ENCODE data around the gene ANXA4.
"Not testable (repeated sequence)": the region's sequence is repeated elsewhere in the genome, so short reads cannot be mapped to it uniquely, and the experiment has no call there.

Gene ANXA4

DNA sequence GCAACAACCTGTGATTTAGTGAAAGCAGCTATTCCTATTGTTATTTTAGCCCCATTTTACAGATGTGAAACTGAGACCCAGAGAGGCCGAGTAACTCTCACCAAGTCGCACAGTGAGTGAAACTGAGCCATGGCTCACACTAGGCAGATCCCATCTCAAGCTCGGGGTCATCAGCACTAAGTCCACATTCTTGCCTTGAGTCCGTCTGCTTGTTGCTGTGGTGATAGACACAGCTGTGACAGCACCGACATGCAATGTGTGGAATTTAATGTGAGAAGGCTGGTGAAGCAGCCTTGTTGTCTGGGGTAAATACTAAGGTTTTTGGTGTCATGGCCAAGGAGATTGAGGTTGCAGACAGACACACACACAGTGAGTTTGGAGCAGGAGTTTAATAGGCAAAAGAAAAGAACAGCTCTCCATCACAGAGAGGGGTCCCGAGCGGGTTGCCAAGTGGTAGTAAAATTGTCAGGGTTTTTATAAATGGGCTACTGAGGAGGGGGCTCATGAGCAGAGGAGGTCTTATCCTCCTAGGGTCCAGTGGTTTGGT lies 47.3 kb downstream of the ANXA4 start:
- H3K9ac ChIP-seq (ENCODE audit: low read depth, low read length) = no peak overlapping the region
- H3K9me3 ChIP-seq (ENCODE audit: control insufficient read depth, insufficient read depth, low read length) = no peaks in the 10 kb centered on the region
- no peaks in the 10 kb centered on the region for H3K27me3 ChIP-seq (ENCODE audit: control insufficient read depth, insufficient read depth, low read length)

DNA sequence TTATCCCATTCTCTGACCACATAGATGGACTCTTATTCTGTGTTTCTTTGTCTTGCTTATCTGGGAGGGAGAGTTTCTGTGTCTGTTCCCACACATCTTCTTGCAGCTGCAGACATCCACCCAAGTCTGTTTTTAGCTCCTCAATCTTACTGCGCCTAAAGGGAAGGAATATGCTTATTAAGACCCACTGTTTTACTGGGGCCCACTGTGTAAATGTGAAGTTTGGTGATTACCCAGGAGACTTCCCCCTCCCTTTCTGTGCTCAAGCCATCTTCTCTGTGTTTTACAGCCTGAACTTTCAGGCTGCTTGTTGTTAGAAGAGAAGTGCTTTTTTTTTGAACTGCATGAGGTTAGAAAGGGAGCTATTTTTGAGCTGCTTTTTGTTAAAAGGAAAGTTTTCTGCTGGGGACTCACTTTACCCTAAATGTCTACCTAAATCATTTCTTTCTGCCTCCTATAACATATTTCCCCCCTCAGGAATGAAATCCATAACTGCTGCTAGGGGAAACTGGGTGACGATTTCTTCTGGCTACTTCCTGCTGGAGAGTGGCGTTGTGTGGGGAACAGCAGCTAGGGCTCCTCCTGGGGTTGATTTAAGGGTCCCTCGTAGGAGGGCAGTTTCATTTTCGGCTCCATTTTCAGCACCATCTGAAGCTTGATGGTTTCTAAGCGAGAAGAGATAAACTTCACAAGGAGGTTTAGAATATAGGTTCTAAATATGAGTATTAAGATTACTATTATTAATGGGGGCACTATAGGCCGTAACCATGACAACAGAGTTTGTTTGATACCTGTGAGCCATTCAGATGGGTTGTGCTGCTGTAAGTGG lies 48.1 kb downstream of the ANXA4 start:
- no peak overlapping the region for H3K4me3 ChIP-seq (ENCODE audit: low read depth, low read length)
- no peak overlapping the region for H3K9ac ChIP-seq (ENCODE audit: low read depth, low read length)
- no peaks in the 10 kb centered on the region for H3K9me3 ChIP-seq (ENCODE audit: control insufficient read depth, insufficient read depth, low read length)
- H3K36me3 ChIP-seq (ENCODE audit: control insufficient read depth, insufficient read depth, low read length) = no peaks in the 10 kb centered on the region
- H3K27me3 ChIP-seq (ENCODE audit: control insufficient read depth, insufficient read depth, low read length) = no peaks in the 10 kb centered on the region
- H3K4me1 ChIP-seq (ENCODE audit: control insufficient read depth, insufficient read depth, low read length) = peaks cover 15% of the 10 kb centered on the region

More for the DNA sequence above, 47.3 kb downstream of the ANXA4 start:
- no peak overlapping the region for H3K4me3 ChIP-seq (ENCODE audit: low read depth, low read length)
- no peaks in the 10 kb centered on the region for H3K36me3 ChIP-seq (ENCODE audit: control insufficient read depth, insufficient read depth, low read length)
- H3K4me1 ChIP-seq (ENCODE audit: control insufficient read depth, insufficient read depth, low read length) = peaks cover 15% of the 10 kb centered on the region

DNA sequence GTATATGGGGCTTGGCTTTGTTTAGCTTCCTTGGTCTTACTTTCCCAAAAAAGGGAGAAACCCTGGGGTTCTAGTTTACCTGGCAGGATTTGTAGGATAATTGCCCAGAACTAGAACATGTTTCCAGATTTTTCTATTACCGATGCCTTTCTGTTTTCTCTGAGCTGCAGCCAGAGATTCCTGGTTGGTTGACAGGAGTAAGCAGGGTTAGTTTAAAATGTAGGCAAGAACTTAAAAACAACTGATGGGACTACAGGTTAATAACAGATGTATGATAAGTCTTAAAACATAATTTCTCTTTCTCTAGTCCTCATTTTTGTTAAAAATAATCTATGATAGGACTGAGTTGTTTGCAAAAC lies 48.6 kb downstream of the ANXA4 start:
- no peak overlapping the region for H3K9ac ChIP-seq (ENCODE audit: low read depth, low read length)
- no peak overlapping the region for H3K4me3 ChIP-seq (ENCODE audit: low read depth, low read length)

DNA sequence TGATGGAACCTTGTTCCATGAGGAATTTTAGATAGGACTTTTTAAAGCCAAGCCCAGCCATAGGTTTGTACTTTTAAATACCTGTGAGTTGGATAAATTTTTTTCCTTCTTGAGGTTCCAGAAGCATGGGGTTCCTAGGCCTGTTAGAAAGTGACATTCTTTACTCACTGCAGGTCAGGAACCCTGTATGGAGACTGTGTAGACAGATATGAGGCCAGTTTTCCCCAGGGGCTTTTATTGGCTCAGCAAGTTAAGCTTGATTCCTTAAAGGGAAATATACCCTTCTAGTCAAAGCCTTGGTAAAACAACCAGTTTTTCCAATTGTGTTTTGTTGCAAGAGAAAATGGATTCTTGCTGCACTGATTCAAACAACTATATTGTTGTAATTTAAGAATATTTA lies 49.1 kb downstream of the ANXA4 start:
- Histone ChIP-seq H3K9me3 (ENCODE audit: control insufficient read depth, insufficient read depth, low read length) (no peaks in the 10 kb centered on the region), H3K4me3 (ENCODE audit: low read depth, low read length) (no peak overlapping the region), H3K36me3 (ENCODE audit: control insufficient read depth, insufficient read depth, low read length) (no peaks in the 10 kb centered on the region), H3K4me1 (ENCODE audit: control insufficient read depth, insufficient read depth, low read length) (peaks cover 15% of the 10 kb centered on the region), H3K9ac (ENCODE audit: low read depth, low read length) (no peak overlapping the region), H3K27me3 (ENCODE audit: control insufficient read depth, insufficient read depth, low read length) (no peaks in the 10 kb centered on the region)

More for the DNA sequence above, 48.6 kb downstream of the ANXA4 start:
- Histone ChIP-seq H3K36me3 (ENCODE audit: control insufficient read depth, insufficient read depth, low read length) (no peaks in the 10 kb centered on the region), H3K9me3 (ENCODE audit: control insufficient read depth, insufficient read depth, low read length) (no peaks in the 10 kb centered on the region), H3K4me1 (ENCODE audit: control insufficient read depth, insufficient read depth, low read length) (peaks cover 15% of the 10 kb centered on the region), H3K27me3 (ENCODE audit: control insufficient read depth, insufficient read depth, low read length) (no peaks in the 10 kb centered on the region)

DNA sequence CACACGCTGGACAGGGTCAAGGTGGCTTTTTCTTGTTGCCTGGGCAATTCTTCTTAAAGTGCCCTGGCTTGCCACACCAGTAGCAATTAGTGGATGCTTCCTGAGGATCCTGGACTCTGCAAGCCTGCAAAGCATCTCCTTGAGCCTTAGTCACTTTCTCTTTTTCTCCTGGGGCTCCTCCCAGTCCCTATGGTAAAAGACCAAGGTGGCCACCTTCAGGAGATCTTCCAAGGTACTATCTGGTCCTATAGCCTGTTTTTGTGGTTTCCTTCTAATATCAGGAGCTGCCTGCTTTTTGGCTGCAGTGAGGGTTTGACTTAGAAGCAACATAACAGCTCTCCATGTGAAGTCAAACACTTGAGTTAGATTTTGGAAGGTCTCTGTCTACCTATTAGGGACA lies 54.2 kb downstream of the ANXA4 start:
- Histone ChIP-seq H3K9me3 (ENCODE audit: control insufficient read depth, insufficient read depth, low read length) (no peaks in the 10 kb centered on the region), H3K27me3 (ENCODE audit: control insufficient read depth, insufficient read depth, low read length) (no peaks in the 10 kb centered on the region), H3K36me3 (ENCODE audit: control insufficient read depth, insufficient read depth, low read length) (peaks cover 2% of the 10 kb centered on the region), H3K4me1 (ENCODE audit: control insufficient read depth, insufficient read depth, low read length) (peaks cover 13% of the 10 kb centered on the region), H3K4me3 (ENCODE audit: low read depth, low read length) (no peak overlapping the region), H3K9ac (ENCODE audit: low read depth, low read length) (no peak overlapping the region)

DNA sequence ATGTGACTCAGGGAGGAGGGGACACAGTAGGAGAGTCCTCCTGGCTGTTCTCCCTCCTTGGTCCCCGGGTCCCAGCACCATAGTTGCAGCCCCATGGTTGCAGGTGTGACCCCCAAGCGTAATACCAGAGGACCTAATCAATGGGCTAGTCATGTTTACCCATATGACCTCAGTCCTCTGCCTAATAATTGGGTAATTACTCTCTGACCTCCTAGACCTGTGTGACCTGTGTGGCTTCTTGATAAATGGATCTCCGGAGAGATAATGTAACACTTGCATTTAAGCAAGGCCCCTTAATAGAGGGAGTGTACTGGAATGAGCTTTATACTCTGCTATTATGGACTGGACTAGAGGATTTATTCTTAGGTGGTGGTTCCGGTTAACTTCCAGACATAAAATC lies 55.3 kb downstream of the ANXA4 start:
- Histone ChIP-seq H3K9me3 (ENCODE audit: control insufficient read depth, insufficient read depth, low read length) (no peaks in the 10 kb centered on the region), H3K36me3 (ENCODE audit: control insufficient read depth, insufficient read depth, low read length) (peaks cover 2% of the 10 kb centered on the region), H3K27me3 (ENCODE audit: control insufficient read depth, insufficient read depth, low read length) (no peaks in the 10 kb centered on the region), H3K4me3 (ENCODE audit: low read depth, low read length) (no peak overlapping the region), H3K9ac (ENCODE audit: low read depth, low read length) (no peak overlapping the region), H3K4me1 (ENCODE audit: control insufficient read depth, insufficient read depth, low read length) (peaks cover 13% of the 10 kb centered on the region)

DNA sequence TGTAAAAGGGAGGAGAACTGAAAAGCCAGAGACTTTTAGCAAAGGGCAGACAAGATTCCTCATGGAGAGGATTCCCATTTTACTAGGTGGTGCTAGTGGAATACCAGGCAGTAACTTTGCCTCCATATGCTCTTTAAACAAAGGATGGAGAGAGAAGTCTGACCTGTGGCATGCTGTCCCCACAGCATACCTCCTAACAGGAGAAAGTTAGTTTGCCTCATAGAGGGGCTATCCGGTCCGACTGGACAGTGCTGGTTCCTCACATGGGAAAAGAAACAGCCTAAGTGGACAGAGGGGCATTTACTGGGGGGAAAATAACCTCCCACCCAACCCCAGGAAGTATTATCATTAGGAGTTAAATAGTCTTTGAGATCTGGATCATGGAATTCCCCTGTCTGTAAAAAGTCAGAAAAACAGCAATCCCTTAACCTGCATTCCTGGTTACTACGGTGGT lies 55.9 kb downstream of the ANXA4 start:
- no peaks in the 10 kb centered on the region for H3K9me3 ChIP-seq (ENCODE audit: control insufficient read depth, insufficient read depth, low read length)
- peaks cover 2% of the 10 kb centered on the region for H3K36me3 ChIP-seq (ENCODE audit: control insufficient read depth, insufficient read depth, low read length)
- H3K4me1 ChIP-seq (ENCODE audit: control insufficient read depth, insufficient read depth, low read length) = peaks cover 13% of the 10 kb centered on the region
- no peak overlapping the region for H3K9ac ChIP-seq (ENCODE audit: low read depth, low read length)
- H3K27me3 ChIP-seq (ENCODE audit: control insufficient read depth, insufficient read depth, low read length) = no peaks in the 10 kb centered on the region
- H3K4me3 ChIP-seq (ENCODE audit: low read depth, low read length) = no peak overlapping the region

DNA sequence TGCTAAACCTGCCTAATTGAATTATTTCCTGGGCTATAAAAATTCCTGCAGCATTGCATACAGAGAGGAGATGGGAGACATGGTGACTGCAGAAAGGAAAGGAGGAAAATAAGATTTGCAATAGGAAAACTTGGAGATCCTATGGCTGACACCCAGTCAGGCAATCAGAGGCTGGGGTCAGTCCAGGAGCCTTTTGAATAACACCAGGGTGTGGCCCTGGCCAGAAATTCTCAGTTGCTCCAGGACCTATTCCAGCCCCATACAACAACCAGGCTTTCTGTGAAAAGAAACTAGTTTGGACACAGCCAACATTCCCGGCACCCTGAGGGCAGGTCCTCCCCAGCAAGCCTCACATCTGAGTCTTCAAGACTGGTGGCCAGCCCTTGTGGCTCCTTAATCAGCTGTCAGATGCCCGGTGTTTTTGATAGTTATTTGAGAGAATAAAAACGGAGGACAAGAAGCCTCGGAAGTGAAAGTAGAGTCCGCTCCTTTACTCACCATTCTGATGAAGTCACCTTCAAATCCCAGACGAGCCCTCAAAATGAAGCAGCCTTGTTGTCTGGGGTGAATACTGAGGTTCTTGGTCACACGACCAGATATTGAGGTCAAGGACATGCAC lies 56.5 kb downstream of the ANXA4 start:
- H3K27me3 ChIP-seq (ENCODE audit: control insufficient read depth, insufficient read depth, low read length) = no peaks in the 10 kb centered on the region
- no peak overlapping the region for H3K4me3 ChIP-seq (ENCODE audit: low read depth, low read length)
- H3K9ac ChIP-seq (ENCODE audit: low read depth, low read length) = no peak overlapping the region
- H3K36me3 ChIP-seq (ENCODE audit: control insufficient read depth, insufficient read depth, low read length) = peaks cover 2% of the 10 kb centered on the region
- no peaks in the 10 kb centered on the region for H3K9me3 ChIP-seq (ENCODE audit: control insufficient read depth, insufficient read depth, low read length)
- H3K4me1 ChIP-seq (ENCODE audit: control insufficient read depth, insufficient read depth, low read length) = peaks cover 13% of the 10 kb centered on the region

DNA sequence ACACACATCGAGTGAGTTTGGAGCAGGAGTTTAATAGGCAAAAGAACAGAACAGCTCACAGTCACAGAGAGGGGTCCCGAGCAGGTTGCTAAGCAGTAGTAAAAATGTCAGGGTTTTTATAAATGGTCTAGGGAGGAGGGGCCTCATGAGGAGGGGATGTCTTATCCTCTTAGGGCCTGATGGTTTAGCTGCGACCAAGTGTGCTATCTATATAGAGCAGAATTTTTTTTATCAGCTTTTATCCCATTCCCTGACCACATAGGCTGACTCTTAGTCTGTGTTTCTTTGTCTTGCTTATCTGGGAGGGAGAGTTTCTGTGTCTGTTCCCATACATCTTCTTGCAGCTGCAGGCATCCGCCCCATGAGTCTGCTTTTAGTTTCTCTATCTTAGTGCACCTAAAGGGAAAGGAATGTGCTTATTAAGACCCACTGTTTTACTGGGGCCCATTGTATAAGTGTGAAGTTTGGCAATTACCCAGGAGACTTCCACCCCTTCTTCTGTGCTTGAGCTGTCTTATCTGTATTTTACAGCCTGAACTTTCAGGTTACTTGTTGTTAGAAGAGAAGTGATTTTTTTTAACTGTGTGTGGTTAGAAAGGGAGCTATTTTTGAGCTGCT lies 57.1 kb downstream of the ANXA4 start:
- Histone ChIP-seq H3K27me3 (ENCODE audit: control insufficient read depth, insufficient read depth, low read length) (no peaks in the 10 kb centered on the region), H3K9ac (ENCODE audit: low read depth, low read length) (no peak overlapping the region), H3K4me3 (ENCODE audit: low read depth, low read length) (no peak overlapping the region), H3K9me3 (ENCODE audit: control insufficient read depth, insufficient read depth, low read length) (no peaks in the 10 kb centered on the region), H3K36me3 (ENCODE audit: control insufficient read depth, insufficient read depth, low read length) (peaks cover 2% of the 10 kb centered on the region), H3K4me1 (ENCODE audit: control insufficient read depth, insufficient read depth, low read length) (peaks cover 13% of the 10 kb centered on the region)

DNA sequence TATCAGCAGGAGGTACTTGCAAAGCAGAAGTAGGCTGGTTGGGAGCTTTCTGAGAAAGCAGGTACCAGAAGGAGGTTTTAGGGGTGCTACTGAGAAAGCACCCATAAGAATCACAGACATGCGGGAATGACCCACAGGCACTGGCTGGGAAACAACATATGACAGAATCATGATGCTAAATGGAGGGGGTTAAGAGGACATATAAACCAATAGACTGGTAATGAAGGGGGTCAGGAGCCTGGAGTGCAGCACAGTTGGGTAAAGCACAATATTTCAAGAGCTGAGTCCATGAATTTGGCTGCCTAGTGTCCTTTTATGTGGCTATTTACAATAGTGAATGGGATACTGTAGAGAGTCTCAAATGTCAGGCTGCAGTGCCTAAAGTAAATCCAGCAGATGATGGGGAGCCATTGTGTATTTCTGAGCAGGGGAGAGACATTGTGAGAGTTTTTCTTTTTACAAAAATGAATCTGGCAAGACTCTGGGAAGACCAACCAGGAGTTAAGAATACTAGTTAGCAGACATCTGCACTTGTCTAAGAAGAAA lies 59.9 kb downstream of the ANXA4 start:
- Histone ChIP-seq H3K9me3 (ENCODE audit: control insufficient read depth, insufficient read depth, low read length) (no peaks in the 10 kb centered on the region), H3K9ac (ENCODE audit: low read depth, low read length) (no peak overlapping the region), H3K27me3 (ENCODE audit: control insufficient read depth, insufficient read depth, low read length) (no peaks in the 10 kb centered on the region), H3K4me3 (ENCODE audit: low read depth, low read length) (no peak overlapping the region), H3K4me1 (ENCODE audit: control insufficient read depth, insufficient read depth, low read length) (peaks cover 13% of the 10 kb centered on the region), H3K36me3 (ENCODE audit: control insufficient read depth, insufficient read depth, low read length) (peaks cover 2% of the 10 kb centered on the region)

DNA sequence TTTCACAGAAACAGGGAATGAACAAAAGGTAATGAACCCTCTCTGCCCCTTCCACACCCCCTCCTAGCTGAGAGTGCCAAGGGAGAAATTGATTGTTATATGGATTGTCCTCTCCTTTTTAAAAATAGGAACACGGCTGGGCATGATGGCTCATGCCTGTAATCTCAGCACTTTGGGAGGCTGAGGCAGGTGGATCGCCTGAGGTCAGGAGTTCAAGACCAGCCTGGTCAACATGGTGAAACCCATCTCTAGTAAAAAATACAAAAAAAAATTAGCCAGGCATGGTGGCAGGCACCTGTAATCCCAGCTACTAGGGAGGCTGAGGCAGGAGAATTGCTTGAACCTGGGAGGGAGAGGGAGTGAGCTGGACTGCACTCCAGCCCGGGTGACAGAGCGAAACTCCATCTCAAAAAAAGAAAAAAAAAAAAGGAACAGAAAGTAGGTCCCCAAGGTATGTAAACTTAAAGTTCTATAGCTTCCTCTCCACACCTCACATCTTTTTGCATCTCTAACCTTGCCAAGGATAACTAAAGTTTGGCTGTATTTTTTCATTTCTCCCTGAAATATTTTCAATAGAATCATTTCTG lies 60.9 kb downstream of the ANXA4 start:
- not testable (repeated sequence) for H3K36me3 ChIP-seq (ENCODE audit: control insufficient read depth, insufficient read depth, low read length); H3K9me3 ChIP-seq (ENCODE audit: control insufficient read depth, insufficient read depth, low read length); H3K27me3 ChIP-seq (ENCODE audit: control insufficient read depth, insufficient read depth, low read length); H3K9ac ChIP-seq (ENCODE audit: low read depth, low read length); H3K4me3 ChIP-seq (ENCODE audit: low read depth, low read length)
- H3K4me1 ChIP-seq (ENCODE audit: control insufficient read depth, insufficient read depth, low read length) = peaks cover 12% of the 10 kb centered on the region
